DND-41 (cell line): Measurements from ENCODE around the gene CTXND1.

Experiments
- EZH2 ChIP-seq: IDR thresholded peaks from 3 replicates; pipeline ENCODE4 v1.6.1; 2012; ENCODE audit warnings: borderline replicate concordance, low read depth, mild to moderate bottlenecking, moderate library complexity, low read length, inconsistent platforms; ENCODE audit not compliant: severe bottlenecking
- TF ChIP-seq, protein P1 (sequence below): IDR thresholded peaks from 2 replicates; pipeline ENCODE4 v1.5.1; 2012; ENCODE audit warnings: borderline replicate concordance, low read length, moderate library complexity, mild to moderate bottlenecking; ENCODE audit not compliant: poor library complexity, severe bottlenecking; ENCODE audit errors: extremely low read depth

DNA sequence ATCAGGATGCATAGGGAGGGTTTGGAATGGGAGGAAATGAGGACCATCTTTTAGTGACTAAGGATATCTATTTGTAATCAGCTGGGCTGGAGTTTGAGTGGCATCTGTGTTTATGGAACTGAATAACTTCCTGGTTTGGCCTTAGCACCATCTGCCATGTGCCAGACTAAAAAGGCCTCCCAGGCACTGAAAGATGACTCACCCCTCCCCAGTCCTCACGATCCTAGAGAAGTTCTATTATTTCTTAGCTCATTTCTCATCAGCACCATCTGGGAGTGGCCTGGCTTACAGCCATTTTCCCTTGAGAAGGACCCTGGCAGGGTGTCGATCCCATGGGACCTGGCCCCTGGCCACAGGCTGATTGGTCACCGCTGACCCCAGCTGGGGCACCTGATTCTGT lies 23.9 kb upstream of the CTXND1 start:
- TF ChIP-seq EZH2 = no peak
- TF ChIP-seq, protein P1, sequence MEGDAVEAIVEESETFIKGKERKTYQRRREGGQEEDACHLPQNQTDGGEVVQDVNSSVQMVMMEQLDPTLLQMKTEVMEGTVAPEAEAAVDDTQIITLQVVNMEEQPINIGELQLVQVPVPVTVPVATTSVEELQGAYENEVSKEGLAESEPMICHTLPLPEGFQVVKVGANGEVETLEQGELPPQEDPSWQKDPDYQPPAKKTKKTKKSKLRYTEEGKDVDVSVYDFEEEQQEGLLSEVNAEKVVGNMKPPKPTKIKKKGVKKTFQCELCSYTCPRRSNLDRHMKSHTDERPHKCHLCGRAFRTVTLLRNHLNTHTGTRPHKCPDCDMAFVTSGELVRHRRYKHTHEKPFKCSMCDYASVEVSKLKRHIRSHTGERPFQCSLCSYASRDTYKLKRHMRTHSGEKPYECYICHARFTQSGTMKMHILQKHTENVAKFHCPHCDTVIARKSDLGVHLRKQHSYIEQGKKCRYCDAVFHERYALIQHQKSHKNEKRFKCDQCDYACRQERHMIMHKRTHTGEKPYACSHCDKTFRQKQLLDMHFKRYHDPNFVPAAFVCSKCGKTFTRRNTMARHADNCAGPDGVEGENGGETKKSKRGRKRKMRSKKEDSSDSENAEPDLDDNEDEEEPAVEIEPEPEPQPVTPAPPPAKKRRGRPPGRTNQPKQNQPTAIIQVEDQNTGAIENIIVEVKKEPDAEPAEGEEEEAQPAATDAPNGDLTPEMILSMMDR = no peak
